OCI-LY7 (cell line): ENCODE measurements around the gene PSMG1. TPM values are rescaled to one million over a fixed set of nuclear protein-coding genes. Genes with fewer than 3 reads are reported as not detected.

ENCODE experiments used
- BruUV-seq: library from RNA; stranded (reverse); fragments of 400-500 nt; replicated peaks from 2 replicates; lab custom pipeline; 2021; lab: Mats Ljungman, UMichigan
- CTCF ChIA-PET: fragments of 300-600 bp; sonication (Branson Sonifier 250); formaldehyde crosslinking; loops from one replicate; lab custom pipeline; 2022; ENCODE audit warnings: antibody characterized with exemption; ENCODE audit not compliant: unreplicated experiment; lab: Charles Lee
- POLR2A ChIA-PET: fragments of 300-600 bp; sonication (Branson Sonifier 250); formaldehyde crosslinking; loops from one replicate; lab custom pipeline; 2022; ENCODE audit warnings: antibody characterized with exemption; lab: Charles Lee
- DNase-seq: peaks from one replicate; pipeline ENCODE4 v3.0.0-alpha.2; 2015; ENCODE audit warnings: low spot score
- H2AFZ ChIP-seq: fragments of 200-600 bp; sonication (generic), shearing (Covaris generic); 2 replicates; pipeline ENCODE4 v1.6.1; 2014; ENCODE audit warnings: mild to moderate bottlenecking, antibody characterized with exemption, low read length, moderate library complexity
- H3K27ac ChIP-seq: fragments of 200-600 bp; sonication (generic); 2 replicates; pipeline ENCODE4 v1.5.1; 2014; ENCODE audit warnings: mixed run types, low read depth, mild to moderate bottlenecking, moderate library complexity, low read length, inconsistent platforms; ENCODE audit not compliant: poor library complexity, severe bottlenecking
- H3K36me3 ChIP-seq: fragments of 200-600 bp; sonication (generic); 2 replicates; pipeline ENCODE4 v1.6.1; 2014; ENCODE audit warnings: mild to moderate bottlenecking, antibody characterized with exemption, low read length, moderate library complexity, mixed read lengths; ENCODE audit not compliant: insufficient read depth
- H3K4me1 ChIP-seq: fragments of 200-600 bp; sonication (generic); 2 replicates; pipeline ENCODE4 v1.5.1; 2014; ENCODE audit warnings: mild to moderate bottlenecking, low read length; ENCODE audit not compliant: insufficient read depth, poor library complexity, severe bottlenecking
- H3K4me2 ChIP-seq: fragments of 200-600 bp; sonication (generic); 2 replicates; pipeline ENCODE4 v1.6.1; 2014; ENCODE audit warnings: mild to moderate bottlenecking, low read length
- H3K4me3 ChIP-seq: fragments of 200-600 bp; sonication (generic); 2 replicates; pipeline ENCODE4 v1.5.1; 2014; ENCODE audit warnings: mild to moderate bottlenecking, low read depth, low read length; ENCODE audit not compliant: poor library complexity, severe bottlenecking
- H3K79me2 ChIP-seq: fragments of 200-600 bp; sonication (generic); 2 replicates; pipeline ENCODE4 v1.6.1; 2016; ENCODE audit warnings: low read depth, mild to moderate bottlenecking, low read length, moderate library complexity, mixed read lengths; ENCODE audit not compliant: insufficient read depth
- H3K9me2 ChIP-seq: fragments of 200-600 bp; sonication (generic); 2 replicates; pipeline ENCODE4 v1.6.1; 2016; ENCODE audit warnings: mild to moderate bottlenecking, low read length, mixed read lengths; ENCODE audit not compliant: insufficient read depth
- H3K9me3 ChIP-seq: fragments of 200-600 bp; sonication (generic); 2 replicates; pipeline ENCODE4 v1.6.1; 2014; ENCODE audit warnings: mild to moderate bottlenecking, mixed run types, low read length, mixed read lengths
- H4K20me1 ChIP-seq: fragments of 200-600 bp; sonication (generic); 2 replicates; pipeline ENCODE4 v1.6.1; 2014; ENCODE audit warnings: mild to moderate bottlenecking, antibody characterized with exemption, low read length, moderate library complexity, mixed read lengths; ENCODE audit not compliant: insufficient read depth
- EZH2phosphoT487 ChIP-seq: fragments of 200-600 bp; sonication (generic); IDR thresholded peaks from 2 replicates; pipeline ENCODE4 v1.6.1; 2018; ENCODE audit warnings: low read depth, borderline replicate concordance, mild to moderate bottlenecking, mixed run types, antibody characterized with exemption, low read length, moderate library complexity, mixed read lengths
- intact Hi-C: fragments of 100-400 bp; cut with micrococcal nuclease; formaldehyde crosslinking; loops from one replicate; pipeline ENCODE4 v1.10.0; 2022; ENCODE audit not compliant: unreplicated experiment
- total RNA-seq, 2 experiments: library from RNA; depleted of rRNA in 1 of 2; stranded (reverse); fragments of >200 nt in 1 of 2; shearing (Covaris generic) in 1 of 2; gene quantifications; 2 replicates each; pipeline ENCODE4 v1.2.3, GENCODE V29; 2014 to 2022
- TF ChIP-seq, protein P1 (sequence below): fragments of 200-600 bp; sonication (generic); conservative IDR thresholded peaks from 2 replicates; pipeline ENCODE4 v1.5.1; 2014; ENCODE audit warnings: mild to moderate bottlenecking, antibody characterized with exemption, low read length, moderate library complexity, mixed read lengths

PSMG1 gene
- total RNA-seq, 2 experiments from 2014 or later, result 87.2 to 123 TPM

DNA sequence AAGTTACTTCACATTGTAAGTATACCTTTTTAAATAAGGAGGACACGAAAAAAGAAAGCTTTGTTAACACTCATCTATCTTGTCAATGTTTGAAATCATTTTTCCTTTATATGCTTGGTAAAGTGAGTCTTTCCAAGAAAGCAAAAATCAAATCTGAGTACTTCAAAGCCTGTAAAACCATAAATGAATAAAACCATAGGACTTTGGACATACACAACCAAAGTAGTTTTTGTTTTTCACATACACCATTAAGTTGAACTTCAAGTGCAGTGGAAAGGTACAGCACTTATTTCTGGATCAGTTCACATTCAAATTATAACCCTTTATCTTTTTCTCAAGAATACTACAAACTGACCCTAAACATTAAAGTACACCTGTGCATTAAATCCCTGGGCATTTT, 10.1 kb upstream of the PSMG1 start:
- Histone ChIP-seq H4K20me1 (peaks cover 11% of the 10 kb centered on the region; the same call in 1 of the 2 replicates), H3K9me3 (no peaks in the 10 kb centered on the region), H3K36me3 (peaks cover 59% of the 10 kb centered on the region), H3K4me1 (peaks cover 5% of the 10 kb centered on the region), H3K4me2 (no peak overlapping the region), H3K79me2 (no peaks in the 10 kb centered on the region), H3K9me2 (no peaks in the 10 kb centered on the region), H2AFZ (no peak overlapping the region), H3K27ac (no peak overlapping the region), H3K4me3 (no peak overlapping the region)
- CTCF ChIA-PET, result no interaction called here
- intact Hi-C loops, result no loop called here
- no peak for DNase-seq
- no TSS peak for BruUV-seq
- TF ChIP-seq, protein P1, sequence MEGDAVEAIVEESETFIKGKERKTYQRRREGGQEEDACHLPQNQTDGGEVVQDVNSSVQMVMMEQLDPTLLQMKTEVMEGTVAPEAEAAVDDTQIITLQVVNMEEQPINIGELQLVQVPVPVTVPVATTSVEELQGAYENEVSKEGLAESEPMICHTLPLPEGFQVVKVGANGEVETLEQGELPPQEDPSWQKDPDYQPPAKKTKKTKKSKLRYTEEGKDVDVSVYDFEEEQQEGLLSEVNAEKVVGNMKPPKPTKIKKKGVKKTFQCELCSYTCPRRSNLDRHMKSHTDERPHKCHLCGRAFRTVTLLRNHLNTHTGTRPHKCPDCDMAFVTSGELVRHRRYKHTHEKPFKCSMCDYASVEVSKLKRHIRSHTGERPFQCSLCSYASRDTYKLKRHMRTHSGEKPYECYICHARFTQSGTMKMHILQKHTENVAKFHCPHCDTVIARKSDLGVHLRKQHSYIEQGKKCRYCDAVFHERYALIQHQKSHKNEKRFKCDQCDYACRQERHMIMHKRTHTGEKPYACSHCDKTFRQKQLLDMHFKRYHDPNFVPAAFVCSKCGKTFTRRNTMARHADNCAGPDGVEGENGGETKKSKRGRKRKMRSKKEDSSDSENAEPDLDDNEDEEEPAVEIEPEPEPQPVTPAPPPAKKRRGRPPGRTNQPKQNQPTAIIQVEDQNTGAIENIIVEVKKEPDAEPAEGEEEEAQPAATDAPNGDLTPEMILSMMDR, result no peak
- TF ChIP-seq EZH2phosphoT487, result no peak
- POLR2A ChIA-PET, result interaction anchor here (1.4 kb wide), 1 partner anchor 10 kb away, joined by 7 read pairs; the partner anchor contains the start of gene PSMG1

DNA sequence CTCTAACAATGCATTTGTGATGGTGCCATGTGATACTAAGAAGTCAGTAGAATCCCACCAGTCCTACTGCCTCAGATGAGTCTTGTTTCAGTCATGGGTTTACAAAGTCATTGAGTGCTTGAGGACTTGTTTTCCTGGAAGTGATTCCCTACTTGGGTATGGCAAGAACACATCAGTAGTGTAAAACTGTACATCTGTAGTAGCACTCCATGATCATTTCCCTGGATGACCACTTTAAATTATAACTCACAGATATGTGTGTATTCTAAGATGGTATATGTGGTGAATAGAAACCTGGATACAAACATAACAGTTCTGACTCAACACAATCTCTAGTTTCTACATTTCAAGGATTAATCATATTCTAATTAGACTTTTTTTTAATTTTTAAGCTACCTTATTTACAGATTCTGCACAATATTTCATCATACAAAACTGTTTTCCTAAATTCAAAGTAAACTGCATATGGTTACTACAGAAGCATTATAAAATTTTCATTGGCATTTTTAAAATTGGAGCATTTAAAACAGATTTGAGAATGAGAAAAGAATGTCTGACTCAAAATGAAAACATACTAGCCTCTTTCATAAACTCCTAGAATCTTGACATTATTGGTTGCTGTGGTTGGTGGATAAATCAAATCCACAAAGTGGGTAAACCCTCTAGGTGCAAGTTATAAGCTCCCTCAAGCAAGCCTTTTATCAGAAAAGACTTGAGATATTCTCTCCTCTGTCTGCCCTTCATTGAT, 6.8 kb upstream of the PSMG1 start:
- POLR2A ChIA-PET, result interaction anchor here (1.1 kb wide), 1 partner anchor 28 kb away, joined by 5 read pairs; no protein-coding TSS in a partner anchor
- TF ChIP-seq EZH2phosphoT487, result no peak
- TF ChIP-seq, protein P1, result no peak

More for the DNA sequence above, 6.8 kb upstream of the PSMG1 start:
- Histone ChIP-seq H3K9me3 (no peaks in the 10 kb centered on the region), H3K9me2 (no peaks in the 10 kb centered on the region), H3K4me3 (no peak overlapping the region), H2AFZ (no peak overlapping the region), H4K20me1 (no peaks in the 10 kb centered on the region), H3K4me2 (no peak overlapping the region), H3K27ac (no peak overlapping the region), H3K36me3 (peaks cover 25% of the 10 kb centered on the region), H3K4me1 (peaks cover 15% of the 10 kb centered on the region), H3K79me2 (peaks cover 4% of the 10 kb centered on the region; the same call in 1 of the 2 replicates)
- no TSS peak for BruUV-seq
- intact Hi-C loops, result loop anchor here (10.0 kb wide), 1 partner anchor 1825 kb away; the partner anchor contains the start of gene DYRK1A
- CTCF ChIA-PET, result no interaction called here
- no peak for DNase-seq
